ENCODE data around the gene RPP40. TPM values are rescaled to one million over a fixed set of nuclear protein-coding genes. Genes with fewer than 3 reads are reported as not detected.

The RPP40 gene
- polyA plus RNA-seq, 2 of the 4 experiments (the other 2 are of a cell fraction): 17.8 to 33.9 TPM

GRCh38 chr6:4997862-4998261, 6.0 kb downstream of the RPP40 start:
- FAIRE-seq: no peak
- DNase-seq (ENCODE audit: low read depth in 1 of 2, low spot score in 1 of 2): no peak
- CTCF ChIA-PET: no interaction called here
- POLR2A ChIA-PET: no interaction called here
- ATAC-seq: no peak
- no peak overlapping the region for H3K4me3 ChIP-seq
- WGBS (ENCODE audit: missing lambda C conversion rate): 74% methylated on average over 6 of the region's 6 CpGs
- no peaks in the 10 kb centered on the region for H3K9me3 ChIP-seq
- no peak overlapping the region for H3K27ac ChIP-seq
- TF ChIP-seq EHF (CRISPR knock-in tag; IDR thresholded peaks at IDR 0.05) (no peak), EP300 (IDR thresholded peaks at IDR 0.05) (no peak)
- H3K4me1 ChIP-seq: no peaks in the 10 kb centered on the region
- no peak overlapping the region for H3K4me2 ChIP-seq

- 73% methylated on average over 3 of the region's 3 CpGs for WGBS (ENCODE audit: missing lambda C conversion rate)
- no peaks in the 10 kb centered on the region for H3K9me3 ChIP-seq
- POLR2A ChIA-PET: no interaction called here
- no peak for DNase-seq (ENCODE audit: low read depth in 1 of 2, low spot score in 1 of 2)
- no peak overlapping the region for H3K27ac ChIP-seq
- H3K4me1 ChIP-seq: no peaks in the 10 kb centered on the region
- no peak for ATAC-seq
- no peak overlapping the region for H3K4me3 ChIP-seq
- TF ChIP-seq GATA3 (IDR thresholded peaks at IDR 0.05; ENCODE audit: borderline replicate concordance) (no peak), CTCF (IDR thresholded peaks at IDR 0.05) (no peak), CBX2 (IDR thresholded peaks at IDR 0.05; ENCODE audit: borderline replicate concordance, low read depth) (no peak), RFX5 (IDR thresholded peaks at IDR 0.05) (no peak), FOSB (CRISPR knock-in tag; IDR thresholded peaks at IDR 0.05) (no peak), RAD21 (conservative IDR thresholded peaks at IDR 0.05 in 1 of 2, IDR thresholded peaks at IDR 0.05 in 1 of 2) (no peak), TFCP2L1 (CRISPR knock-in tag; IDR thresholded peaks at IDR 0.05) (no peak), FOSL2 (IDR thresholded peaks at IDR 0.05) (no peak), FOSL2 (CRISPR knock-in tag; IDR thresholded peaks at IDR 0.05) (no peak), BHLHE40 (IDR thresholded peaks at IDR 0.05; ENCODE audit: low read depth, low read length) (no peak), NR3C1 (IDR thresholded peaks at IDR 0.05) (no peak), CHD4 (IDR thresholded peaks at IDR 0.05; ENCODE audit: borderline replicate concordance) (no peak), MAZ (IDR thresholded peaks at IDR 0.05; ENCODE audit: borderline replicate concordance, low read depth, low read length) (no peak), REST (IDR thresholded peaks at IDR 0.05) (no peak)
- no peak for FAIRE-seq
- CTCF ChIA-PET: no interaction called here
- no peak overlapping the region for H3K4me2 ChIP-seq
Measured at GRCh38 chr6:4994741-4995140, 9.1 kb downstream of the RPP40 start.

GRCh38 chr6:4987432-4987831, 16.4 kb downstream of the RPP40 start:
- POLR2A ChIA-PET: no interaction called here
- Histone ChIP-seq H3K4me1 (no peaks in the 10 kb centered on the region), H3K4me3 (no peak overlapping the region), H3K27ac (no peak overlapping the region), H3K9me3 (no peaks in the 10 kb centered on the region), H3K4me2 (no peak overlapping the region)
- TF ChIP-seq KDM1A (IDR thresholded peaks at IDR 0.05; ENCODE audit: low read depth) (no peak), FOSL2 (IDR thresholded peaks at IDR 0.05) (no peak), FOSL2 (CRISPR knock-in tag; IDR thresholded peaks at IDR 0.05) (no peak), CEBPB (IDR thresholded peaks at IDR 0.05) (no peak), HES2 (IDR thresholded peaks at IDR 0.05) (no peak), TFCP2L1 (CRISPR knock-in tag; IDR thresholded peaks at IDR 0.05) (no peak), E2F6 (IDR thresholded peaks at IDR 0.05; ENCODE audit: borderline replicate concordance, low read depth) (no peak), USF2 (IDR thresholded peaks at IDR 0.05) (no peak), NFE2L2 (conservative IDR thresholded peaks at IDR 0.05; ENCODE audit: low read length) (no peak), JUN (IDR thresholded peaks at IDR 0.05) (no peak), JUNB (IDR thresholded peaks at IDR 0.05) (no peak), ZFP36 (IDR thresholded peaks at IDR 0.05; ENCODE audit: borderline replicate concordance, partially characterized antibody) (no peak), FOXS1 (CRISPR knock-in tag; IDR thresholded peaks at IDR 0.05) (no peak), RNF2 (IDR thresholded peaks at IDR 0.05; ENCODE audit: borderline replicate concordance, low read depth) (no peak), ESRRA (IDR thresholded peaks at IDR 0.05; ENCODE audit: borderline replicate concordance, low read length) (no peak), RAD21 (conservative IDR thresholded peaks at IDR 0.05 in 1 of 2, IDR thresholded peaks at IDR 0.05 in 1 of 2) (no peak), NR3C1 (IDR thresholded peaks at IDR 0.05) (no peak), HDAC2 (IDR thresholded peaks at IDR 0.05) (no peak)
- CTCF ChIA-PET: interaction anchor here (0.6 kb wide), 1 partner anchor 20 kb away, joined by 3 read pairs; no protein-coding TSS in a partner anchor
- ATAC-seq (no peak), DNase-seq (ENCODE audit: low read depth in 1 of 2, low spot score in 1 of 2) (no peak), FAIRE-seq (no peak)
- 63% methylated on average over 4 of the region's 4 CpGs for WGBS (ENCODE audit: missing lambda C conversion rate)
